Hippocampal formation (tissue), 2 donors: ENCODE results near the gene PYGO2.
"Not testable (repeated sequence)": the region's sequence is repeated elsewhere in the genome, so short reads cannot be mapped to it uniquely, and the experiment has no call there.

Experiments used
- DNase-seq, 2 donors: peaks; one replicate each; lab custom pipeline; 2025; lab: John Stamatoyannopoulos, UW

PYGO2 gene

DNA sequence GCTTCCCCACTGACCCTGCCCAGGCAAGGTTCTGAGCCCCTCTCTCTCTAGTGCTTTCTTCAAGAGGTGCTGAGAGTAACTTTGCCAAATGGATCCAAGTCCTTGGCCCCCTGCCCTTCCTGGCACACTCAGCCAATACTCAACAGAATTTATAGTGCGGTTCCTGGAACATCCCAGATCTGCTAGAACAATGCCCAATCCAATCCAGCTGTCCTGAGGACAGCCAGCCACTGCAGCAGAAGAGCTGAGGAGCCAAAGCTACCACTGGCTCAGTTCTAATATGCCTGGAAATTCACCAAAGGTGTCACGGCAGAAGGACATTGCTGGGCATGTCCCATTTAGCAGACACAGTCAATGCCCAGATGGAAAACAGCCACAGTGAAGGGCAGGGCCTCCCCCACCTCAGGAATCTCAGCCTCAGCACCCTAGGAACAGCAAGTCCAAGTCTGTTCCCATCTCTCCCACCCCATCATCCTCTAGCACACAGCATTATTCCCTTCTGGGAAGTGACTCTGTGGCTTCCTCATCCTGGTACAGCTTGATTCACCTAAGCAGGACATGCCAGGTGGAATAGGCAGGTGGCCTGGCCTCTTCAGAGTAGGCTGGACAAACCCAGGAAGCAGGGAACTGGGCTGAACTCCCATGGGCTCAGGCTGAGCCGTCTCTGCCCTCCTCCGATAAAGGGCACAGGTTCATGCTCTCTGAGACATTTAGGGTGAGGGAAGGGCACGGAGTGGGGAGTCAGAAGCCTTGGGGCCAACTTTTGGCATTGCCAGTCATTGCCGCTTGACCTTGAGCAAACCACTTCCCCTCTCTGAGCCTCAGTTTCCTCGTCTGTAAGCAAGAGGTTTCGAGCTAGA, 49.7 kb downstream of the PYGO2 start:
- DNase-seq, result no peak

- DNase-seq, result no peak
Observed at GRCh38 chr1:154910851-154911250, 50.7 kb downstream of the PYGO2 start.

- DNase-seq, result no peak
Observed at GRCh38 chr1:154908937-154909336, 52.6 kb downstream of the PYGO2 start.

DNA sequence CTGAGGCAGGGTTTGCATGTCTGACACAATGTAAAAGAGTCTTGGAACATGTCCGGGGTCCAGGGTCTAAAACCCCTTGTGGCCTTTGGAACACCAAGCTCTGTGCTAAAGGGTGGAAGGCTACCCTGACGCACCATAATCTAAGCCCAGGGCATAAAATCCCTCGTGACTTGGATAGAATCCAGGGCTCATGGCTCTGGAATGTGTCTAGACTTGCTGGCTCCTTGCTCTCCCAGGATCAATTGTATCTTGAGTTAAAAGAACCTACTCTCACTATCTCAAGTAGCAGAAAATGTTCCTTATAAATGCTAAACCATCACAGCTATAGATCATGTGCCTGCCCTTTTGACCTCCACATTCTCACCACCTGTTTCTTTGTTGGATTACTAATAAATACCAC, 53.5 kb downstream of the PYGO2 start:
- not testable (repeated sequence) for DNase-seq
